B cell (primary cell): Measurements from ENCODE around the gene VAPB. TPM values are rescaled to one million over a fixed set of nuclear protein-coding genes. Genes with fewer than 3 reads are reported as not detected.

Experiments
- ATAC-seq: fragments of 200-7000 bp; cut with Tn5 transposase; one replicate; pipeline ENCODE4 v1.10.0; 2021; ENCODE audit warnings: low read depth, mild to moderate bottlenecking, moderate number of reproducible peaks, moderate library complexity
- CTCF ChIA-PET: fragments of 350-600 bp; sonication (Branson Sonifier 250); formaldehyde crosslinking; loops from one replicate; lab custom pipeline; 2021; ENCODE audit warnings: antibody characterized with exemption, inconsistent platforms; lab: Charles Lee
- POLR2A ChIA-PET: fragments of 350-600 bp; sonication (Branson Sonifier 250); formaldehyde crosslinking; loops from one replicate; lab custom pipeline; 2021; ENCODE audit warnings: antibody characterized with exemption; lab: Charles Lee
- DNase-seq: peaks from one replicate; pipeline ENCODE4 v3.0.0; 2013
- H2AFZ ChIP-seq: 2 replicates; pipeline ENCODE4 v1.6.1; 2012; ENCODE audit warnings: mild to moderate bottlenecking, low read depth, low read length; ENCODE audit not compliant: insufficient read depth, poor library complexity, severe bottlenecking
- H3K27ac ChIP-seq, 2 donors: 1 replicate in 1 of 2; 2 replicates in 1 of 2; pipeline ENCODE4 v1.5.1; 2012 to 2013; ENCODE audit warnings: low read length in 2 of 2, mild to moderate bottlenecking in 2 of 2, moderate library complexity in 1 of 2
- H3K27me3 ChIP-seq, 4 experiments: fragments of 200-600 bp in 1 of 4; sonication (generic) in 1 of 4; replicated peaks in 1 of 4; 1 replicate in 2 of 4; 2 replicates in 2 of 4; pipeline versions ENCODE4 v1.6.1 to v1.7.0; 2013 to 2016; ENCODE audit warnings: low read length in 3 of 4, mild to moderate bottlenecking in 2 of 4, mixed read lengths in 1 of 4, moderate library complexity in 1 of 4; ENCODE audit not compliant: insufficient read depth in 4 of 4, control insufficient read depth in 3 of 4; ENCODE audit errors: control extremely low read depth in 1 of 4
- H3K36me3 ChIP-seq, 2 experiments: replicated peaks in 1 of 2; 1 replicate in 1 of 2; 2 replicates in 1 of 2; pipeline versions ENCODE4 v1.6.1 to v1.7.1; 2013; ENCODE audit warnings: low read length in 1 of 2; ENCODE audit not compliant: insufficient read depth in 2 of 2, control insufficient read depth in 1 of 2; ENCODE audit errors: control extremely low read depth in 1 of 2, extremely low read depth in 1 of 2
- H3K4me1 ChIP-seq, 2 donors: fragments of 200-600 bp in 1 of 2; sonication (generic) in 1 of 2; 1 replicate in 1 of 2; 2 replicates in 1 of 2; pipeline versions ENCODE4 v1.5.1 to v1.6.1; 2013 to 2017; ENCODE audit warnings: low read length in 2 of 2; ENCODE audit not compliant: control insufficient read depth in 2 of 2, insufficient read depth in 2 of 2
- H3K4me2 ChIP-seq: replicated peaks from 2 replicates; pipeline ENCODE3; 2012; ENCODE audit warnings: mild to moderate bottlenecking, low read depth, low read length; ENCODE audit not compliant: poor library complexity, severe bottlenecking
- H3K4me3 ChIP-seq, 5 experiments: fragments of 200-600 bp in 1 of 5; sonication (generic) in 1 of 5; 1 replicate in 3 of 5; 2 replicates in 2 of 5; pipeline versions ENCODE4 v1.5.1 to v1.7.0; 2011 to 2016; ENCODE audit warnings: low read length in 4 of 5, mild to moderate bottlenecking in 4 of 5, low read depth in 2 of 5, control low read depth in 1 of 5, moderate library complexity in 1 of 5; ENCODE audit not compliant: insufficient read depth in 1 of 5; ENCODE audit errors: control extremely low read depth in 1 of 5, extremely low read depth in 1 of 5
- H3K79me2 ChIP-seq: fragments of 200-600 bp; sonication (generic); one replicate; pipeline ENCODE4 v1.6.0; 2016; ENCODE audit warnings: low read length; ENCODE audit not compliant: control insufficient read depth, insufficient read depth
- H3K9ac ChIP-seq: fragments of 200-600 bp; sonication (generic); 2 replicates; pipeline ENCODE4 v1.6.1; 2017; ENCODE audit warnings: mild to moderate bottlenecking, low read length, moderate library complexity
- H3K9me3 ChIP-seq, 3 donors: one replicate each; pipeline versions ENCODE4 v1.6.1 to v1.7.1; 2013; ENCODE audit warnings: low read length in 2 of 3; ENCODE audit not compliant: control insufficient read depth in 2 of 3, insufficient read depth in 1 of 3; ENCODE audit errors: control extremely low read depth in 1 of 3
- H4K20me1 ChIP-seq: 2 replicates; pipeline ENCODE4 v1.6.0; 2012; ENCODE audit warnings: mild to moderate bottlenecking, low read length; ENCODE audit not compliant: insufficient read depth, control insufficient read depth, poor library complexity, severe bottlenecking
- H3K27ac Mint-ChIP-seq: one replicate; pipeline ENCODE4 v1.8.0; 2021; ENCODE audit warnings: mixed read lengths
- H3K27me3 Mint-ChIP-seq: one replicate; pipeline ENCODE4 v1.8.0; 2021; ENCODE audit warnings: mixed read lengths
- H3K4me1 Mint-ChIP-seq: one replicate; pipeline ENCODE4 v1.8.0; 2021; ENCODE audit warnings: mixed read lengths
- H3K4me3 Mint-ChIP-seq: one replicate; pipeline ENCODE4 v1.8.0; 2021; ENCODE audit warnings: mixed read lengths
- H3K9me3 Mint-ChIP-seq: one replicate; pipeline ENCODE4 v1.8.0; 2022; ENCODE audit warnings: mixed read lengths; ENCODE audit not compliant: insufficient read depth
- EZH2 ChIP-seq: IDR thresholded peaks from 2 replicates; pipeline ENCODE4 v1.6.1; 2012; ENCODE audit warnings: borderline replicate concordance, low read depth, mild to moderate bottlenecking, moderate library complexity, low read length; ENCODE audit not compliant: insufficient read depth, poor library complexity, severe bottlenecking
- WGBS: methylation state at CpG from one replicate; pipeline ENCODE4 v1.1.5; 2013; ENCODE audit warnings: missing lambda C conversion rate; ENCODE audit not compliant: insufficient coverage; 5-methylcytosine and 5-hydroxymethylcytosine counted together
- intact Hi-C: fragments of 100-400 bp; cut with micrococcal nuclease; formaldehyde crosslinking; loops from one replicate; pipeline ENCODE4 v1.10.0; 2022
- polyA plus RNA-seq: library from polyadenylated mRNA; depleted of rRNA; stranded (reverse); fragments of >200 nt; gene quantifications from 2 replicates; pipeline ENCODE4 v1.2.3, GENCODE V29; 2012
- total RNA-seq, 2 donors: library from RNA; stranded (reverse); fragments of 120-200 nt in 1 of 2; gene quantifications; 1 replicate in 1 of 2; 2 replicates in 1 of 2; pipeline versions ENCODE4 v1.2.3 to v1.2.4, GENCODE V29; 2013 to 2022
- TF ChIP-seq, protein P1 (sequence below): fragments of 200-600 bp; IDR thresholded peaks from one replicate; pipeline ENCODE4 v1.8.0; 2022; ENCODE audit warnings: antibody characterized with exemption, mild to moderate bottlenecking

The VAPB gene
- total and polyA plus RNA-seq, 2 donors (not counting 1 experiment from before 2014, with no cell fraction given) = 19.5 to 26.4 TPM

- Histone ChIP-seq H3K27ac (no peak overlapping the region), H3K9ac (no peak overlapping the region), H3K36me3 (no peaks in the 10 kb centered on the region), H3K27me3 (peaks cover 0 to 7% (median 2%) of the 10 kb centered on the region in 4 experiments), H3K4me3 (no peak overlapping the region), H2AFZ (no peak overlapping the region), H3K9me3 (peaks cover 0 to 8% (median 3%) of the 10 kb centered on the region in 3 donors), H3K79me2 (no peaks in the 10 kb centered on the region), H3K4me1 (peaks cover 20 to 21% of the 10 kb centered on the region in 2 donors), H4K20me1 (peaks cover 11% of the 10 kb centered on the region), H3K4me2 (peak overlapping the region; percentile 52)
- Mint-ChIP-seq H3K4me1 (peaks cover 28% of the 10 kb centered on the region), H3K27me3 (no peaks in the 10 kb centered on the region), H3K4me3 (peak overlapping the region; percentile 73), H3K9me3 (peaks cover 5% of the 10 kb centered on the region), H3K27ac (peak overlapping the region; percentile 54)
- no peak for ATAC-seq
- DNase-seq = no peak
- TF ChIP-seq, protein P1, sequence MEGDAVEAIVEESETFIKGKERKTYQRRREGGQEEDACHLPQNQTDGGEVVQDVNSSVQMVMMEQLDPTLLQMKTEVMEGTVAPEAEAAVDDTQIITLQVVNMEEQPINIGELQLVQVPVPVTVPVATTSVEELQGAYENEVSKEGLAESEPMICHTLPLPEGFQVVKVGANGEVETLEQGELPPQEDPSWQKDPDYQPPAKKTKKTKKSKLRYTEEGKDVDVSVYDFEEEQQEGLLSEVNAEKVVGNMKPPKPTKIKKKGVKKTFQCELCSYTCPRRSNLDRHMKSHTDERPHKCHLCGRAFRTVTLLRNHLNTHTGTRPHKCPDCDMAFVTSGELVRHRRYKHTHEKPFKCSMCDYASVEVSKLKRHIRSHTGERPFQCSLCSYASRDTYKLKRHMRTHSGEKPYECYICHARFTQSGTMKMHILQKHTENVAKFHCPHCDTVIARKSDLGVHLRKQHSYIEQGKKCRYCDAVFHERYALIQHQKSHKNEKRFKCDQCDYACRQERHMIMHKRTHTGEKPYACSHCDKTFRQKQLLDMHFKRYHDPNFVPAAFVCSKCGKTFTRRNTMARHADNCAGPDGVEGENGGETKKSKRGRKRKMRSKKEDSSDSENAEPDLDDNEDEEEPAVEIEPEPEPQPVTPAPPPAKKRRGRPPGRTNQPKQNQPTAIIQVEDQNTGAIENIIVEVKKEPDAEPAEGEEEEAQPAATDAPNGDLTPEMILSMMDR = no peak
- TF ChIP-seq EZH2 = no peak
- 100% methylated on average over 1 of the region's 5 CpGs for WGBS
- intact Hi-C loops = loop anchor here (5.0 kb wide), 1 partner anchor 152 kb away; the partner anchor contains the start of gene RAB22A
- ChIA-PET CTCF (interaction anchor here (1.3 kb wide), 1 partner anchor 11 kb away, joined by 7 read pairs; no protein-coding TSS in a partner anchor), POLR2A (interaction anchor here (0.7 kb wide), 1 partner anchor 149 kb away, joined by 4 read pairs; no protein-coding TSS in a partner anchor)
Observed at GRCh38 chr20:58459058-58459750, 70.2 kb downstream of the VAPB start.

- Histone ChIP-seq H3K79me2 (no peaks in the 10 kb centered on the region), H3K9me3 (peaks cover 0 to 8% (median 0%) of the 10 kb centered on the region in 3 donors), H3K27me3 (peaks cover 0 to 7% (median 2%) of the 10 kb centered on the region in 4 experiments), H3K4me2 (no peak overlapping the region), H2AFZ (no peak overlapping the region), H3K4me3 (no peak overlapping the region), H3K4me1 (peaks cover 20 to 21% of the 10 kb centered on the region in 2 donors), H3K27ac (no peak overlapping the region), H3K36me3 (no peaks in the 10 kb centered on the region), H3K9ac (no peak overlapping the region), H4K20me1 (peaks cover 11% of the 10 kb centered on the region)
- H3K4me3 Mint-ChIP-seq = no peak overlapping the region
- no peak overlapping the region for H3K27ac Mint-ChIP-seq
- TF ChIP-seq, protein P1 = no peak
- TF ChIP-seq EZH2 = no peak
- peaks cover 28% of the 10 kb centered on the region for H3K4me1 Mint-ChIP-seq
- no peaks in the 10 kb centered on the region for H3K27me3 Mint-ChIP-seq
- CTCF ChIA-PET = interaction anchor here (0.6 kb wide), 1 partner anchor 1046 kb away, joined by 3 read pairs; no protein-coding TSS in a partner anchor
- 99% methylated on average over 25 of the region's 25 CpGs for WGBS
- ATAC-seq = no peak
- POLR2A ChIA-PET = no interaction called here
- no peaks in the 10 kb centered on the region for H3K9me3 Mint-ChIP-seq
- intact Hi-C loops = no loop called here
- no peak for DNase-seq
Observed at GRCh38 chr20:58461104-58461503, 72.1 kb downstream of the VAPB start.
